A549 (cell line): ENCODE data around the gene MYO6.

ENCODE experiments used
- BHLHE40 ChIP-seq: IDR thresholded peaks from 2 replicates; pipeline ENCODE4 v1.6.1; 2012; ENCODE audit warnings: low read depth, low read length, inconsistent platforms
- CTCF ChIP-seq: fragments of >200 bp; sonication (Bioruptor Twin); formaldehyde crosslinking; IDR thresholded peaks from 3 replicates; pipeline ENCODE4 v1.5.1; 2016
- EHMT2 ChIP-seq: fragments of 200-600 bp; sonication (generic); IDR thresholded peaks from 2 replicates; pipeline ENCODE4 v1.6.1; 2016; ENCODE audit warnings: antibody characterized with exemption, low read depth, mild to moderate bottlenecking, moderate library complexity
- KDM1A ChIP-seq: fragments of 200-600 bp; sonication (generic); IDR thresholded peaks from 2 replicates; pipeline ENCODE4 v1.6.1; 2016; ENCODE audit warnings: low read depth, mild to moderate bottlenecking
- MAX ChIP-seq: IDR thresholded peaks from 2 replicates; pipeline ENCODE4 v1.6.1; 2012
- MAZ ChIP-seq: fragments of 150-350 bp; IDR thresholded peaks from 2 replicates; pipeline ENCODE4 v1.6.1; 2014; ENCODE audit warnings: antibody characterized with exemption, low read depth, low read length, borderline replicate concordance
- NFE2L2 ChIP-seq: fragments of 150-350 bp; conservative IDR thresholded peaks from 2 replicates; pipeline ENCODE4 v1.6.1; 2014; ENCODE audit warnings: low read length
- NR3C1 ChIP-seq: fragments of >200 bp; sonication (Bioruptor Twin); formaldehyde crosslinking; IDR thresholded peaks from 3 replicates; pipeline ENCODE4 v1.6.1; 2017
- POLR2A ChIP-seq: IDR thresholded peaks from 2 replicates; pipeline ENCODE4 v1.6.1; 2012; ENCODE audit warnings: mild to moderate bottlenecking, low read length
- REST ChIP-seq: fragments of 200-600 bp; sonication (generic); IDR thresholded peaks from 2 replicates; pipeline ENCODE4 v1.6.1; 2016; ENCODE audit warnings: antibody characterized with exemption, mild to moderate bottlenecking, moderate library complexity
- SMC3 ChIP-seq: fragments of >200 bp; sonication (Bioruptor Twin); formaldehyde crosslinking; IDR thresholded peaks from 3 replicates; pipeline ENCODE4 v1.6.1; 2018; ENCODE audit warnings: inconsistent platforms
- ZC3H11A ChIP-seq: fragments of 450-650 bp; IDR thresholded peaks from 2 replicates; pipeline ENCODE4 v1.6.1; 2014; ENCODE audit warnings: antibody characterized with exemption, mild to moderate bottlenecking
- ZSCAN20 ChIP-seq: fragments of 250-450 bp; sonication (Bioruptor Pico); IDR thresholded peaks from 2 replicates; pipeline ENCODE4 v1.8.0; 2022; ENCODE audit warnings: mild to moderate bottlenecking, moderate library complexity

- TF ChIP-seq SMC3 (no peak), CTCF (no peak), EHMT2 (no peak), ZC3H11A (no peak), BHLHE40 (no peak), ZSCAN20 (CRISPR knock-in tag) (no peak), REST (no peak), POLR2A (no peak), NR3C1 (no peak), NFE2L2 (no peak), MAX (no peak), KDM1A (no peak), MAZ (no peak)
Measured at GRCh38 chr6:75963569-75963968, 214.5 kb downstream of the MYO6 start.
